Nephron progenitor cell (in vitro differentiated cells): Measurements from ENCODE around the gene DNM2.

ENCODE experiments used
- DNase-seq: peaks from one replicate; pipeline ENCODE4 v3.0.0; 2021
- H3K27ac Mint-ChIP-seq: 2 replicates; pipeline ENCODE4 v1.8.0; 2021; ENCODE audit warnings: mild to moderate bottlenecking, moderate library complexity, mixed read lengths
- H3K27me3 Mint-ChIP-seq: 2 replicates; pipeline ENCODE4 v1.8.0; 2021; ENCODE audit warnings: mild to moderate bottlenecking, low read depth, mixed read lengths; ENCODE audit not compliant: poor library complexity
- H3K36me3 Mint-ChIP-seq: 2 replicates; pipeline ENCODE4 v1.8.0; 2021; ENCODE audit warnings: low read depth, mixed read lengths
- H3K4me1 Mint-ChIP-seq: 2 replicates; pipeline ENCODE4 v1.8.0; 2021; ENCODE audit warnings: mixed read lengths
- H3K4me3 Mint-ChIP-seq: 2 replicates; pipeline ENCODE4 v1.8.0; 2021; ENCODE audit warnings: mild to moderate bottlenecking, moderate library complexity, mixed read lengths
- H3K9me3 Mint-ChIP-seq: 2 replicates; pipeline ENCODE4 v1.8.0; 2021; ENCODE audit warnings: mild to moderate bottlenecking, moderate library complexity, mixed read lengths
- CTCF ChIP-seq: fragments of 200-600 bp; sonication (generic); IDR thresholded peaks from 2 replicates; pipeline ENCODE4 v1.5.0; 2021; ENCODE audit warnings: antibody characterized with exemption

The DNM2 gene

GRCh38 chr19:10724573-10725071, 6.7 kb downstream of the DNM2 start:
- peaks cover 6% of the 10 kb centered on the region for H3K4me1 Mint-ChIP-seq
- H3K9me3 Mint-ChIP-seq = no peaks in the 10 kb centered on the region
- DNase-seq = no peak
- peaks cover 33% of the 10 kb centered on the region for H3K36me3 Mint-ChIP-seq
- peak overlapping the region; percentile 51 for H3K27ac Mint-ChIP-seq
- H3K27me3 Mint-ChIP-seq = no peaks in the 10 kb centered on the region
- TF ChIP-seq CTCF = no peak
- H3K4me3 Mint-ChIP-seq = no peak overlapping the region

GRCh38 chr19:10725415-10725814, 7.5 kb downstream of the DNM2 start:
- peaks cover 33% of the 10 kb centered on the region for H3K36me3 Mint-ChIP-seq
- TF ChIP-seq CTCF = no peak
- no peaks in the 10 kb centered on the region for H3K27me3 Mint-ChIP-seq
- no peak overlapping the region for H3K27ac Mint-ChIP-seq
- no peaks in the 10 kb centered on the region for H3K9me3 Mint-ChIP-seq
- no peak for DNase-seq
- H3K4me3 Mint-ChIP-seq = no peak overlapping the region
- no peaks in the 10 kb centered on the region for H3K4me1 Mint-ChIP-seq

GRCh38 chr19:10726268-10726667, 8.4 kb downstream of the DNM2 start:
- peaks cover 33% of the 10 kb centered on the region for H3K36me3 Mint-ChIP-seq
- peak overlapping the region; percentile 96 for H3K27ac Mint-ChIP-seq
- TF ChIP-seq CTCF = no peak
- H3K27me3 Mint-ChIP-seq = no peaks in the 10 kb centered on the region
- no peak overlapping the region for H3K4me3 Mint-ChIP-seq
- H3K4me1 Mint-ChIP-seq = no peaks in the 10 kb centered on the region
- no peaks in the 10 kb centered on the region for H3K9me3 Mint-ChIP-seq
- no peak for DNase-seq

- Mint-ChIP-seq H3K4me1 (no peaks in the 10 kb centered on the region), H3K9me3 (no peaks in the 10 kb centered on the region), H3K27ac (no peak overlapping the region), H3K4me3 (no peak overlapping the region), H3K36me3 (peaks cover 33% of the 10 kb centered on the region), H3K27me3 (no peaks in the 10 kb centered on the region)
- DNase-seq = no peak
- no peak for TF ChIP-seq CTCF
Measured at GRCh38 chr19:10727685-10728201, 9.9 kb downstream of the DNM2 start.

- Mint-ChIP-seq H3K4me1 (no peaks in the 10 kb centered on the region), H3K4me3 (no peak overlapping the region), H3K36me3 (peaks cover 27% of the 10 kb centered on the region), H3K9me3 (no peaks in the 10 kb centered on the region), H3K27me3 (no peaks in the 10 kb centered on the region), H3K27ac (peak overlapping the region; percentile 42)
- no peak for TF ChIP-seq CTCF
- no peak for DNase-seq
Measured at GRCh38 chr19:10729411-10729810, 11.5 kb downstream of the DNM2 start.

- Mint-ChIP-seq H3K27ac (no peak overlapping the region), H3K4me3 (no peak overlapping the region), H3K27me3 (no peaks in the 10 kb centered on the region), H3K4me1 (no peaks in the 10 kb centered on the region), H3K9me3 (no peaks in the 10 kb centered on the region), H3K36me3 (peaks cover 22% of the 10 kb centered on the region)
- TF ChIP-seq CTCF = no peak
- DNase-seq = no peak
Measured at GRCh38 chr19:10730932-10731331, 13.1 kb downstream of the DNM2 start.
